Measurements from ENCODE around the gene PLA2R1. TPM values are rescaled to one million over a fixed set of nuclear protein-coding genes. Genes with fewer than 3 reads are reported as not detected.

The PLA2R1 gene
- total RNA-seq = 31.6 TPM

DNA sequence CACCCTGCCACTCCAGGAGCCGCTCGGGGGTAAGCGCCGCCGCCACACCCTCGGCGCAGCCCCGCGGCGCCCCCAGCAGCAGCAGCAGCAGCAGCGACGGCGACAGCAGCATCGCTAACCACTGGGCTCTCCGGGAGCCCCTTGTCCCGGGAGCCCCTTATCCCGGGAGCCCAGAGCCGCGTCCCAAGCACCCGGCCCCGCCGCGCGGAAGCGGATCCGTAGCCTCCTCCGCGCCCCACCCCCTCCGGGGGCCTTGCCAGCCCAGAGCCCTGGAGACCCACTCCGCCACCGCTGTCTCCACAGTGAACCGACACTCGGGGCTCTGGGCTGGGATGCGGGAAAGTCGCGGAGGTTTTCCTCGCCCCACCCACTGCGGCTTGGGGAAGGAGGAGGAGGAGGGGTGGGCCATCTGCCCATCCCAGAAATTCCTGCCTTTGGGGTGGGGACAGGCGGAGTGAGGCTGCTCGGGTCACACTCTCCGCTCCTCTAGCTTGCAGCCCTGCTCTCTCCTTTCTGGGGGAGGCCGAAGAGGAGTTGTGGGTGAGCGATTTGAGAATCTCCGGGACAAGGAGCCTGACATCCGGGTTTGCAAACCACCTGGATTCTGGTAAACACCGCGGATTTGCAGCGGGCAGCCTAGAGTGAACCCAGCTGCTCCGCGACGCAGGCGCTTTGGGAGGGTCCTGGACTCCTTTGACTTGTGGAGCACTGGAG is at the start of gene PLA2R1:
Gene PLA2R1, minus strand, starts transcription at position 324 of the 714 bp plus-strand sequence. Its CDS starts 212 bp downstream, at position 112.
- DNase-seq (ENCODE audit: low spot score) (peak; percentile 78), ATAC-seq (peak; percentile 89)
- intact Hi-C loops (cut with DNase I) = no loop called here

DNA sequence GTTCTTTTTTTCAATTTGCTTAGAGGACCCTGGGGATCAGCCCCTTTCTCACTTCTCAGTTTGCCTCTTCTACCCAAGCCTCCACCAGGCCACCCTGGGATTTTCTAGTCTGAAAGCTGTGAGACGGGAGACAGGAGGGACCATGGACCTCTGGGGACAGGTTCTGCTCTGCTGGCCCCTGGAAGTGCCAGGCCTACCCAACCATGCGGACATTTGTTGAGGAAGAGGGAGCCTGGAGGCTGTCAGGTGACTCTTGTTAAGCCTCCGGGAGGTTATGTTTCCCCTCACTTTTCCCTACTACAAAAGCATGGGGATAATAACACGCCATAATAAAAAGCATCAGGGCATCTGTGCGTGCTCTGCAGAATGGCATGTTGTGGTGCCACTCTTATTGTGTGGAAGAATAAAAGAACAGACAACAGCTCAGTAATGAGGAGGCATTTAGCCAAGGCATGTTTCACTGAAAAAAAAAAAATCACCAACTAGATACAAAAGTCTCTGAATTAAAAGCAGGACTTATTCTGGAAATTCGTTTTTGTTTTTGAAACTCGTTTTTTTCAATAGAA is 48.3 kb upstream of the PLA2R1 start:
- intact Hi-C loops (cut with DNase I) = no loop called here
- no peak for ATAC-seq
- DNase-seq (ENCODE audit: low spot score) = no peak

DNA sequence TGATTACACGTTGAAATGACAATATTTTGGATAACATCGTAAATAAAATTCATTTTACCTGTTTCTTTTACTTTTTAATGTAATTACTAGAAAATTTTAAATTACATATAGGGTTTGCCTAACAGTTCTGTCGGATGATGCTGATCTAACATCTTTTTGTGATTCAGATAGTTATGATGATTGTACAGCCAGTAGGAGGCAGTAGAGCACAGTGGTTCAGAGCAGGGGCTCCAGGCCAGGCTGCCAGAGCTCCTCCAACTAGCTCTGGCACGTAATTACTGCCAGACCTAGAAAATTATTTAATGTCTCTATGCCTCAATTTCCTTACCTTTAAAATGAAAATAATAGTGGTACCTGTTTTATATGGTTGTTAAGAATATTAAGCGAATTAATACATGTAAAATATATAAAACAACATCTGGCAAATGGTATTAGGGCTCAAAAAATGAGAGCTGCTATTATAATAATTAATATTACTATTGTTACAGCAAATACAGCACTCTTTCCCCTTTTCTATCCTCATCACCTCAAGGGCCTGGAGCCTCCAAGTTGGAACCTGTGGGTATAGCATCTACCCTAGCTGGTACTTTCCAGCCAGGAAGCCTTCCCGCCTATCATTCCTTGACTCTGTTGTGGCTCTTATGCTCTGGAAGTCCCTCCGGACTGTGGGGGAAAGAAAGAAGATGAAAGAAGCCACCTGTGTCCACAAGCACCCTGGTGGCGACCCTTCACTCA is 47.7 kb upstream of the PLA2R1 start:
- ATAC-seq (peak; percentile 92), DNase-seq (ENCODE audit: low spot score) (no peak)
- intact Hi-C loops (cut with DNase I) = loop anchor here (10.0 kb wide), 2 partner anchors 145 to 885 kb away; no protein-coding TSS in a partner anchor

DNA sequence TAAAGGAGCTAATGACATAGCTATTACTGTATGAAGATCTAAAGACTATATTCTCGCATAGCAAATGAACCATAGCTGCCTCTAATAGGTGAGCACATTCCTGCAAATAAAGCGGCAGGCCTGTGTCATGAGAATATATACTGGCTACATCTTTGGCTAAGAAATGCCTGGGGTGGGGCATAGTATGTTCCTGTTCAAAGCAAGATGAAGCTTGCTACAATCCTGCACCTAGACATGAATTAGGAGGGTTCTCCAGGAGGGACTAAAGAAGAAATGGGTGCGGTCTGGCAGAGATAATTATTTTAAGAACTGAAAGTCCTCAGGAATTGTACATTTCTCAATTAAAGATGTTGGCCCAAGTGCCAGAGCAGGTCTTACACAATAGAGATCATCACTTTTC is 46.8 kb upstream of the PLA2R1 start:
- no peak for ATAC-seq
- DNase-seq (ENCODE audit: low spot score) = no peak
- intact Hi-C loops (cut with DNase I) = loop anchor here (10.0 kb wide), 2 partner anchors 146 to 886 kb away; no protein-coding TSS in a partner anchor

DNA sequence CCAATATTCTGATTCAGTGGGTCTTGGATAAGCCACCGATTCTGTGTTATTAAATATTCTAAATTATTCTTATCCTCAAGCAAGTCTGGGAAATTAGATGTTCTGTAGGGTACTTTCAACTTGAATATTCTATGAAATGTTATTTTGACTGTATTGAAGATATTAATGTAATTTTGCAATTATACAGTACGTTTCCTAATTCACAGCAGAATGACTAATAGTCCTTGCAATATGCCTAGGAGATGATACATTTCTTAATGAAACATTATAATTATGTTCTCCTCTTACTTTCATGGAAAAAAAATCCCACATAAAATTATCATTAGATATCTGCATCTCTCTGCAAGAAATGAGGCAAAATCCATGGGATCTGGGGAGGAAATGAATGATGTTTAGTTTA is 46.2 kb upstream of the PLA2R1 start:
- intact Hi-C loops (cut with DNase I) = loop anchor here (10.0 kb wide), 2 partner anchors 146 to 886 kb away; no protein-coding TSS in a partner anchor

DNA sequence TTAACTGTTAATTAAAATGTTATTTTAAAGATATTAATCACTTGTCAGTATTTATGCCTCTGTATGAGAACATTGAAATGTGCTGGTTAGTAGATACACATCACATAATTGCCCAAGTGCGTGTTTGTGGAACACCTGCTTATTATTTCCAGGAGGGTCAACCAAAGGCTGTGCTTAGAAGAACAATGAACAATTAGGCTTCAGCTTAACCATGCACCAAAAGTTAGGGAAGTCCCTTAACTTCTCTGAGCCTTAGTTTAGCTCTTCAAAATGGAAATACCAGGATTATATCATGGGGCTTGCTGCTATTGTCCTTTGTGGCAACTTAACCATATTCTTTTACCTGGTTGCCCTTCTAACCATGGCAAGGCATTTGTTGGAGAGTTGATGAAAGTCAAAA is 43.0 kb upstream of the PLA2R1 start:
- intact Hi-C loops (cut with DNase I) = loop anchor here (10.0 kb wide), 2 partner anchors 149 to 889 kb away; no protein-coding TSS in a partner anchor
- ATAC-seq (no peak), DNase-seq (ENCODE audit: low spot score) (no peak)

More for the DNA sequence above, 46.2 kb upstream of the PLA2R1 start:
- no peak for ATAC-seq
- DNase-seq (ENCODE audit: low spot score) = no peak

DNA sequence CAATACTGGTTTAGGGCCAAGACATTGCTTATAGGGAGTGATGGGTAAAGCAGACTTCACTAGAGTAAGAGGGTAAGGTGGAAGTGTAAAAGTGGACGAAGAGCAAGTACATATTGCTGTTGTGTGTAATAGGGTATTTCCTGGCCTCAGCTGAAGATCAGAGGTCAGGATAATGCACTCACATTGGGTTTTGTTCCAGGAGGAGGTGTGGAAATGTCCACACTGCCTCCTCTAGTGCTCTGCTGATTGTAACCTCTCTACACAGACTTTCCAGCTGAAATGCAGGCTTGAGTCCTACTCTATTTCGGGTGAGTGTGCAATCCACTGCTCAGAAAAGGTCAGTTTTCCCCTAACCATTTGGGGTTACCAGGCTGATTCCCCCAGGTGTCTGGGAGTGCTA is 41.7 kb upstream of the PLA2R1 start:
- intact Hi-C loops (cut with DNase I) = loop anchor here (10.0 kb wide), 2 partner anchors 151 to 891 kb away; no protein-coding TSS in a partner anchor
- no peak for ATAC-seq
- no peak for DNase-seq (ENCODE audit: low spot score)

DNA sequence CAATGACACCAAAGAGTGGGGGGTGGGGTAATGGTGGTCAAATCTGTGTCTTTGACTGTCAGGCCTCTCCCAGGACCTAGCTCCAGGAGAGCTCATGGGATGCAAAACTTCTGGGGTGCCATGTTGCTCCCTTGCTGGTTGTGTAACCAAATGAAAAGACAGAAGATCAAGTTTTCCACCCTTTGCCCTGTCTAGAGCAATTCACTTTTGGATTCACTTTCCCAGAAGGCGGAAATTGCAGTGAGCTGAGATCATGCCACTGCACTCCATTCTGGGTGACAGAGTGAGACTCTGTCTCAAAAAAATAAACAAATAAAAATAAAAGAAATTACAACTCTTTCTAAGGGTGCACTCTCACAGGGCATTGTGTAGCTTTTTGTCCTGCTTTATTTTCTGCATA is 34.9 kb upstream of the PLA2R1 start:
- DNase-seq (ENCODE audit: low spot score) = no peak
- intact Hi-C loops (cut with DNase I) = no loop called here
- ATAC-seq = no peak

DNA sequence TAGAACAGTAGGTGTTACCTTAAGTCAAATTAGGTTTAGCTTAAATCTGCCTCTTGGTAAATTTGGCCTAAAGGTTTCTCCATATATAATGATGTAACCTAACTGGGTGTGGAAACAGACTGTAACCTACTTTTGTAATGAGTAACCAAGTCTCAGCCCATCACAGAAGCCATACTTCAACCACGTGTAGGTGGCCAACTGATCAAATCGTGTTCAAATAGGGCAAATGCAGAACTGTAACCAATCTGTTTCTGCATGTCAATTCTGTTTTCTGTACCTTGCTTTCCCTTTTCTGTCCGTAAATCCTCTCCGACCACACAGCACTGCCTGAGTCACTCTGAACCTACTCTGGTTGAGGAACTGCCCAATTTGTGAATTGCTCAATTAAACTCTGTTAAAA is 34.0 kb upstream of the PLA2R1 start:
- intact Hi-C loops (cut with DNase I) = no loop called here
- ATAC-seq (no peak), DNase-seq (ENCODE audit: low spot score) (no peak)

DNA sequence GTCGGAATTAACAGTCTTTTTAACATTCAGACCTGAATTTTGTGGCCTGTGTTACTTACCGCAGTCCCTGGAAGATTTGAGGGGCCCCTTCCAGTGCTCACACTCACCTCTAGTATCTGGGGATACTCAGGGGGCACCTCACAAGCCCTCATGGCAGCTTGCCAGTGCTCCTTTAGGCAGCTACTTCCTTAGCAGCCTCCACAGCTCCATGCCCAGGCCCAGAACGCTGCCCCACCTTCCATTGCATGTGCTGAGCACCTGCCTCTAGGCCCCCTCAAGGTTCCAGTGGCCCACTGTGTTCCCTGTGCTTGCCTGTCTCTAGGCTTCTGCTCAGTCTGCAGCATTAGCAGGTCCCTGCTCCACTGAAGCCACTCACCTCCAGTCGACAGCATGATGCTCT is 30.0 kb upstream of the PLA2R1 start:
- intact Hi-C loops (cut with DNase I) = no loop called here
- peak; percentile 15 for ATAC-seq
- DNase-seq (ENCODE audit: low spot score) = no peak

DNA sequence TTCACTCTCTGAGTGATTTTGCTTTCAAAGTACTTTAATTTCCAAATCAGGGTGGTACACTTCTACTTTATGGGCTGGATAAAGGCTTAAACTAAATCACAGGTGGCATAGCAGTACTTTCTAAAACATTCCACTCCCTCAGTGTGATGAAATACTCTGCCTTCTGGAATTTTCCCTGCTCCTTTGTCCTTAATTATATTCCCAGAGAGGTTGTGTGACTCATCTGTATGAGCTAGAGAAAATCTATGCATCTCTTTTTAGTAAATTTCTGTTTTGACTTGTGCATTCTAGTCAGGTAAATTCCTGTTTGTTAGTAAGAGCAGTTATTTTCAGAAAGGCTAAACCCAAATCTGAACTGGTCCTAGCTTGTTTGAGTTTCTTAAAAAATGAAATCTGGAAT is 29.0 kb upstream of the PLA2R1 start:
- ATAC-seq (no peak), DNase-seq (ENCODE audit: low spot score) (no peak)
- intact Hi-C loops (cut with DNase I) = no loop called here

DNA sequence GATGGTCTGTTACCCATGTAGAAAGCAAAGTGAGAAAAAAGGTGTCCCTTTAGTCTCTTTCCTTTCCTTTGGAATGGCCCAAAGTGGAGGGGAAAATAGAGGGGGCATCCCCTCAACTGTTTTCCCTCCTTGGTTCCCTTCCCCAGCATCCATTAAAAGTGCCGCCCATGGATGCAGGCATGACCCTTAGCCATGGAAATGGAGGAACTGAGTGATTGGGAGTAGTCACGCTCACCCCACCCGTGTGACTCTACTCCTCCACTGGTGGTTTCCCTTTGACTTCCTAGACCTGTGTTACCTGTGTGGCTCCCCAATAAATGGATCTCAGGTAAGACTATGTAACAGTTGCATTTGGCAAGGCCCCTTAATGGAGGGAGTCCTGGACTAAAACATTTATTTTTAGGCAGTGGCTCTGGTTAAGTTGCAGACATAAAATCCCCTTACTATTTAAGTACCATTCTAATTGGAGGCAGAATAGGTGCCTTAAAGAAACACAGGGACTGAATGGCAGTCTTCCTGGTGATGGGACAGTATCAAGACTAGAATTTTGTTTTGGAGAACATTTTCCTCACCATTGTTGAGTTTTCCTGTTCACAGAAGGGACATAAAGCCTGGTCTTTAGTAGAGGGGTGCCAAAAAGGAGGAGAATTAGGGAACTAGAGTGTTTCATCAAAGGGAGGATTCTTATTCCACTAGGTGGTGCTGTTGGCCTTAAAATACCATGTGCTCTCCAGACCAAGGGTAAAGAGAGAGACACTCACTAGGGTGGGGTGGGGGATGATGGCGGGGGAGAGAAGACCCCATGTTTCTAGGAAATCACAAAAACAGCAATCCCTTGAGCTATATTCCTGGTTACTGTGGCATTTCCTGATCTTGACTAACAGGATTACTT is 25.7 kb upstream of the PLA2R1 start:
- ATAC-seq (no peak), DNase-seq (ENCODE audit: low spot score) (no peak)
- intact Hi-C loops (cut with DNase I) = no loop called here

DNA sequence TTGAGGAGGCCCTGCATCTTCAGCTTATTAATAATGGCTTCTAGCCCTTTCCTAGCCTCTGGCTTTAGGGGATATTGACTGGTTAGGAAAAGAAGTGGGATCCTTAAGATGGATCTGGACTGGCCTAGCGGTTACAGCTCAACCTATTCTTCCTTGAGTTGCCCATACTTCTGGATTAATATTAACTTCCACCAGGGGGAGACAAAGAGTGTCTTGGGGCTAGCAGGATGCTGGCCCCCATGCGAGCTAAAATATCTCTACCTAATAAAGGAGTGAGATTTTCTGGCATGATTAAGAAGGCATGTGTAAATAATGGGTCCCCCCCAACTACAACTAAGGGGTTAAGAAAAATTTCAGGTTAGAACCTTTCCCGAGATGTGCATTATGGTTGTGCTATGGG is 23.2 kb upstream of the PLA2R1 start:
- intact Hi-C loops (cut with DNase I) = no loop called here
- ATAC-seq (no peak), DNase-seq (ENCODE audit: low spot score) (no peak)

DNA sequence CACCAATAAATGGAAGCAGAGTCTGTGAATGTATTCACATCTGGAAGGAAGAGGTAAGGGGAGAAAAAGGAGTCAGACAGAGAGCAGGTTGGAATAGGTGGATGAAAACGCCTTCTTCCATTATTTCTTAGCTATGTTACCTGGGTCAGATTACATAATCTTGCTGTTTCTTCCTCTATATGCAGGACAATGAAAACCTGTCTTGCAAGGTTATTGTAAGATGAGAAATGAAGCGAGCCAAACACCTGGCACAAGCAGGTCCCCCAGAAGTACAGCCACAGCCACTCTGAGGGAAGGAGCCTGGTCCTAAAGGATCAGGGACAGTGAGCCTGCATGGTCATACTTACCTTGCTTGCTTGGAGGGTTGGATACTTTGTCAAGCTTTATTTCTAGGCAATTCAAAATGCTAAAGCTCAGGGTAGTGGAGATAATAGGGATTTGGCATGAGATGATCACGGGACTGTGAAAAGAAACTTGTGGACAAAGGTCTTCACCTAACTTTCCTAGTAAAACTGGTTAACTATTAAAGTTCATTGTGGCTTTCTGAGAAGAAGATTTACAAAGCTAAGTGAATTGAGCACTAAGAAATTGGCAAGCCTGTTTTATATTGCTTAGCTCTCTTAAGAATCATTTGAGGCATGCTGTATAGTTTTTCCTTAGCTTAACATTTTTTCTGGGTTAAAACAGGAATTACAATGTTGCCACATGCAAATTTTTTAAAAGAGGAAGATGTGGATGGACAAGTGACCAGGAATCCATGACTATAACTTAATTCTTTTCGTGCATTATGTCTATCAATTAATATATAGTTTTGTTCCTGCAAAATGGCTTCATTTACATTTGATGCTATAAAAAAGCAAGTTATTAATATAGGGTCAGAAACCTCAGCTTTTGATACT is 15.7 kb upstream of the PLA2R1 start:
- DNase-seq (ENCODE audit: low spot score) (no peak), ATAC-seq (no peak)
- intact Hi-C loops (cut with DNase I) = no loop called here

DNA sequence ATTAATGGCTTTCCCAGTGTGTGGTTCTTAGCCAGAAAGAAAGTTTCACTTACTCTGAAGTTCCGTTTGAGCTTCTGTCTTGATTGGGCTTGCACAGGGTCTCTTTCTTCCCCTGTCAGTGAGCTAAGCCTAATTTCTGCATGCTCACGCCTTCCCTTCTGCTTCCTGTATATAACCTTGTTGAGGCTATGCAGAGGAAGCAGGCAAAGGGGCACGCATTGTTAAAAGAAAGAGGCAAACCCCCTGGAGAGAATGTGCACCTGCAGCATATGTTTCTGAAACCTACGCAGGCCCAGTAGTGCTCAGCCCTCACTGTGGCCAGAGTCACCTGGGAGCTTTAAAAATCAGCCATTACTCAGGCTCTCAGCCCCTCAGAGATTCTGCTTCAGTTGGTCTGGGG is 14.5 kb upstream of the PLA2R1 start:
- ATAC-seq = no peak
- intact Hi-C loops (cut with DNase I) = no loop called here
- no peak for DNase-seq (ENCODE audit: low spot score)

DNA sequence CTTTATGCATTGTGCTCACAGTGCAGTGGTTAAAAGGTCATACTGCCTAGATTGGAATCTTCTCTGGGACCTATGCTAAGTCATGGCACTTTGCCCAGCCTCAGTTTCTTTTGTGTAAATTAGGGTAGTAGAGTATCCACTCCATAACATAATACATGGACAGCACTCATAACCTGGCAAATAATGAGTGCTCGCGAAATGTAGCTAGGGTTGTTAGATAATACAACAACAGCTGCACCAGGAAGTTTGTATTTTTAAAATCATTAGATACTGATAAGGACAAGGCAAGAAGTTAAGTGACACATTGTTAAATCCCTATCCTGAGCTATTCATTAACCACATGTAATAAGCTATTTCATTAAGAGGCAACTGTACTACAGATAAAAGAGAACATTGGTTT is 13.8 kb upstream of the PLA2R1 start:
- DNase-seq (ENCODE audit: low spot score) = no peak
- no peak for ATAC-seq
- intact Hi-C loops (cut with DNase I) = no loop called here

DNA sequence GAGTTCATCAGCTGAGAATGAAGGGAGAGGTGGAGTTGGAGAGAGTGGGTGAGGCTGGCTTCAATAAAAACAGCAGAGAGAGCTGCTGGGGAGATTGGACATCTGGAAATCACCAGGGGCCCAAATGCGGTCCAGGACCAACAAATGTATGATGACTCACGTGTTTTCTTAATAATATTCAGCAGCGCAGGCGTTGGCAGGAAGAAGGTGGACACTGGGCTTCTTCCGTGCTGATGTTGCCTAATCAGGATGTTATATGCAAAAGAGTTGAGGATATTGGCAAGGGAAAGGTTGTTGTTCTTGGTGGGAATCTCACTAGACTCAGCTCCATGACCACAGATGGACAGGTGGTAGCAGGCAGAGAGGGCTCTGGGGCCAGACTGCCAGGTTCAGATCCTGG is 12.8 kb upstream of the PLA2R1 start:
- intact Hi-C loops (cut with DNase I) = no loop called here
- DNase-seq (ENCODE audit: low spot score) (peak; percentile 61), ATAC-seq (peak; percentile 85)

DNA sequence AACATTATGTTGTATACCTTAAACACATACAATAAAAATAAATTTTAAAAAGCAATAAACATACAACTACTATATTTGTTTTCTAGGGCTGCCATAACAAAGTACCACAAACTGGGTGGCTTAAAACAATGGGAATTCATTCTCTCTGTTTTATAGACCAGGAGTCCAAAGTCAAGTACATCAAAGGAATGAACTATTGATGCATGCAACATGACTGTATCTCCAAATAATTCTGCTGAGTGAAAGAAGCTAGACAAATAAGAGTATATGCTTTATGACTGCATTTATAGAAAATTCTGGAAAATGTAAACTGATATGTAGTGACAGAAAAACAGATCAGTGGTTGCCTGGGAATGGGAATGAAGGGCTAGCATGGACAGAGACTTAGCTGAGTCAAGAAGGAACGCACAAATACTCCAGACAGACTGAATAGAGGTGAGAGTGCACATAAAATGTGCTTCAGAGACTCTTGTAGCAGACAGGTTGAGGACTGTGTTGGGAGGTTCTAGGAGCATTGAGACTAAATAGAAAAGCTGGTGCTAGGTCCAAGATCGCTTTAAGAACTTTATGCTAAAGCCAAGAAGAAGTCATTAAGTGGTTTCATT is 11.0 kb upstream of the PLA2R1 start:
- ATAC-seq (no peak), DNase-seq (ENCODE audit: low spot score) (no peak)
- intact Hi-C loops (cut with DNase I) = no loop called here

Data from sciatic nerve (tissue), 2 donors.